ENCODE measurements around the gene STK16. TPM values are rescaled to one million over a fixed set of nuclear protein-coding genes. Genes with fewer than 3 reads are reported as not detected.

Gene STK16
- total RNA-seq, 1 experiment from 2014 or later: 21.6 TPM

DNA sequence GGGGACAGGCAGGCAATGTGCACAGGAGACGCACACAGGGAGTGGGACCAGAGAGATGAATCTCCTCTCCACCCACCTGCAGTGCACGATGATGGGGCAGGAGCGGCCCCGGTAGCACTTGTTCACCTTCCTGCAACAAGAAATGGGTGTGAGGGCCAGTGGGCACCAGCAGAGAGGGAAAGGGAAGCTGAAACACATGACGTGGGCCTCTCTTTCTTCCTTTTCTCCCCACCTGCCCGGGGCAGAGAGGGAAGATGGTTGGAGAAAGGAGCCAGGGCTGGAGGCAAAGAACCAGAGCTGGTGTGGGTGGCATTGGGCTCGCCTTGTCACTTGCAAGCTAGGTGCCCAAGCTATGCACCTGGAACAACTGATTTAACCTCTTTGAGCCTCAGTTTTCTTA is 46.1 kb downstream of the STK16 start:
- H3K9me3 ChIP-seq (ENCODE audit: control insufficient read depth, low read depth, low read length): no peaks in the 10 kb centered on the region
- no peaks in the 10 kb centered on the region for H3K79me1 ChIP-seq (ENCODE audit: insufficient read depth, low read depth, low read length, poor library complexity, severe bottlenecking)
- H3K14ac ChIP-seq (ENCODE audit: insufficient read depth, low read length): no peak overlapping the region
- peaks cover 13 to 15% of the 10 kb centered on the region in 2 experiments for H3K4me1 Mint-ChIP-seq
- H3K23me2 ChIP-seq (ENCODE audit: insufficient read length, low read depth, low read length, poor library complexity, severe bottlenecking): peaks cover 6% of the 10 kb centered on the region
- H2BK20ac ChIP-seq (ENCODE audit: low read depth, low read length, poor library complexity, severe bottlenecking): no peak overlapping the region
- TF ChIP-seq, protein P1, sequence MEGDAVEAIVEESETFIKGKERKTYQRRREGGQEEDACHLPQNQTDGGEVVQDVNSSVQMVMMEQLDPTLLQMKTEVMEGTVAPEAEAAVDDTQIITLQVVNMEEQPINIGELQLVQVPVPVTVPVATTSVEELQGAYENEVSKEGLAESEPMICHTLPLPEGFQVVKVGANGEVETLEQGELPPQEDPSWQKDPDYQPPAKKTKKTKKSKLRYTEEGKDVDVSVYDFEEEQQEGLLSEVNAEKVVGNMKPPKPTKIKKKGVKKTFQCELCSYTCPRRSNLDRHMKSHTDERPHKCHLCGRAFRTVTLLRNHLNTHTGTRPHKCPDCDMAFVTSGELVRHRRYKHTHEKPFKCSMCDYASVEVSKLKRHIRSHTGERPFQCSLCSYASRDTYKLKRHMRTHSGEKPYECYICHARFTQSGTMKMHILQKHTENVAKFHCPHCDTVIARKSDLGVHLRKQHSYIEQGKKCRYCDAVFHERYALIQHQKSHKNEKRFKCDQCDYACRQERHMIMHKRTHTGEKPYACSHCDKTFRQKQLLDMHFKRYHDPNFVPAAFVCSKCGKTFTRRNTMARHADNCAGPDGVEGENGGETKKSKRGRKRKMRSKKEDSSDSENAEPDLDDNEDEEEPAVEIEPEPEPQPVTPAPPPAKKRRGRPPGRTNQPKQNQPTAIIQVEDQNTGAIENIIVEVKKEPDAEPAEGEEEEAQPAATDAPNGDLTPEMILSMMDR (conservative IDR thresholded peaks at IDR 0.05): no peak
- H4K91ac ChIP-seq (ENCODE audit: insufficient read length, low read depth, low read length): no peak overlapping the region
- H3K4me2 ChIP-seq (ENCODE audit: insufficient read depth, insufficient read length, low read length): no peak overlapping the region
- H3K79me2 ChIP-seq (ENCODE audit: insufficient read depth, low read length): no peaks in the 10 kb centered on the region
- no peak overlapping the region for H2AK5ac ChIP-seq (ENCODE audit: insufficient read length, low read length)
- H3K27ac ChIP-seq (ENCODE audit: insufficient read length, low read depth, low read length): no peak overlapping the region
- H3K4me3 Mint-ChIP-seq: no peak overlapping the region
- H3K4me1 ChIP-seq (ENCODE audit: insufficient read depth, low read length): no peaks in the 10 kb centered on the region; the same call in 1 of the 2 replicates
- WGBS (ENCODE audit: extremely low coverage, insufficient read length, low lambda C conversion rate): no CpG with 5 or more reads among the region's 7 CpGs
- no peak for DNase-seq
- peak overlapping the region in 1 of 3 experiments; percentile 65; a peak in 1 of 7 replicates for H3K27ac Mint-ChIP-seq
- no peak overlapping the region for H2BK15ac ChIP-seq (ENCODE audit: low read depth, low read length)
- peaks cover 2 to 7% of the 10 kb centered on the region in 2 experiments; a peak in 3 of 5 replicates for H3K9me3 Mint-ChIP-seq
- no peak overlapping the region for H2BK120ac ChIP-seq (ENCODE audit: low read depth, low read length, poor library complexity, severe bottlenecking)
- H2BK12ac ChIP-seq (ENCODE audit: insufficient read length, low read depth, low read length): no peak overlapping the region
- H3K36me3 Mint-ChIP-seq (ENCODE audit: insufficient read depth in 1 of 3, low read depth in 3 of 3): peaks cover 0 to 4% (median 2%) of the 10 kb centered on the region in 3 experiments; a peak in 2 of 7 replicates
- H3K9ac ChIP-seq (ENCODE audit: extremely low read depth, insufficient read length, low read length): no peak overlapping the region
- no peak overlapping the region for H4K5ac ChIP-seq (ENCODE audit: insufficient read length, low read depth, low read length)
- H2BK5ac ChIP-seq (ENCODE audit: insufficient read length, low read length): no peak overlapping the region
- no peak overlapping the region for H3K4ac ChIP-seq (ENCODE audit: low read depth, low read length)
- H3K27me3 ChIP-seq (ENCODE audit: insufficient read depth, low read length): no peaks in the 10 kb centered on the region; the same call in 1 of the 2 replicates
- no peak overlapping the region for H4K8ac ChIP-seq (replicated peaks; ENCODE audit: insufficient read length, low read depth, low read length)
- H3K27me3 Mint-ChIP-seq (ENCODE audit: low read depth): peaks cover 40% of the 10 kb centered on the region
- no peak overlapping the region for H2AFZ ChIP-seq (ENCODE audit: low read length)
- no peak overlapping the region for H3T11ph ChIP-seq (ENCODE audit: low read length)
- H3K23ac ChIP-seq (ENCODE audit: insufficient read length, low read depth, low read length): no peak overlapping the region
- no peak overlapping the region for H3K56ac ChIP-seq (ENCODE audit: insufficient read length, low read depth, low read length)
- H4K20me1 ChIP-seq (ENCODE audit: control insufficient read depth, insufficient read depth, insufficient read length): no peaks in the 10 kb centered on the region
- H3K18ac ChIP-seq (ENCODE audit: insufficient read length, low read depth, low read length): no peak overlapping the region
